Panc1 (cell line): ENCODE measurements around the gene CHRNE. TPM values are rescaled to one million over a fixed set of nuclear protein-coding genes. Genes with fewer than 3 reads are reported as not detected.
A peak's percentile ranks its signal among the peaks of the same experiment; 100 is the strongest.

Experiments
- ATAC-seq: fragments of 200-7000 bp; cut with Tn5 transposase; 2 replicates; pipeline ENCODE4 v1.9.1; 2020; ENCODE audit warnings: mild to moderate bottlenecking, moderate library complexity
- BruUV-seq: library from RNA; stranded (reverse); fragments of 400-500 nt; replicated peaks from 2 replicates; lab custom pipeline; 2021; lab: Mats Ljungman, UMichigan
- CTCF ChIA-PET: fragments of 300-600 bp; sonication (Branson Sonifier 250); formaldehyde crosslinking; loops from one replicate; lab custom pipeline; 2022; ENCODE audit warnings: antibody characterized with exemption; lab: Charles Lee
- POLR2A ChIA-PET: fragments of 300-600 bp; sonication (Branson Sonifier 250); formaldehyde crosslinking; loops from one replicate; lab custom pipeline; 2022; ENCODE audit warnings: antibody characterized with exemption; lab: Charles Lee
- DNase-seq: peaks from one replicate; pipeline ENCODE4 v3.0.0-alpha.2; 2010; ENCODE audit warnings: low read depth, low spot score
- H3K27ac ChIP-seq: 2 replicates; pipeline ENCODE4 v1.5.1; 2011; ENCODE audit warnings: mild to moderate bottlenecking, low read length, inconsistent platforms
- H3K27me3 ChIP-seq: fragments of 200-500 bp; sonication (Bioruptor generic); 2 replicates; pipeline ENCODE4 v1.6.0; 2014; ENCODE audit warnings: low read length, inconsistent platforms; ENCODE audit not compliant: control insufficient read depth, insufficient read depth
- H3K36me3 ChIP-seq: fragments of 200-500 bp; sonication (Bioruptor generic); 2 replicates; pipeline ENCODE4 v1.5.1; 2014; ENCODE audit warnings: inconsistent platforms, mild to moderate bottlenecking, low read length, moderate library complexity; ENCODE audit not compliant: control insufficient read depth, insufficient read depth
- H3K4me1 ChIP-seq: 2 replicates; pipeline ENCODE4 v1.5.1; 2011; ENCODE audit warnings: inconsistent platforms, mild to moderate bottlenecking, low read length, moderate library complexity; ENCODE audit not compliant: control insufficient read depth, insufficient read depth
- H3K4me3 ChIP-seq, 2 experiments: 2 replicates each; pipeline ENCODE4 v1.5.1; 2011 to 2012; ENCODE audit warnings: low read depth in 2 of 2, low read length in 2 of 2, mild to moderate bottlenecking in 2 of 2, inconsistent platforms in 1 of 2, moderate library complexity in 1 of 2
- H3K9me3 ChIP-seq: fragments of 200-500 bp; sonication (Bioruptor generic); 2 replicates; pipeline ENCODE4 v1.5.1; 2014; ENCODE audit warnings: low read depth, mild to moderate bottlenecking, inconsistent platforms, low read length, moderate library complexity; ENCODE audit not compliant: control insufficient read depth, insufficient read depth
- CTCF ChIP-seq: fragments of 450-650 bp; IDR thresholded peaks from 2 replicates; pipeline ENCODE4 v1.5.1; 2017; ENCODE audit warnings: mild to moderate bottlenecking
- POLR2AphosphoS5 ChIP-seq: IDR thresholded peaks from 2 replicates; pipeline ENCODE4 v1.6.1; 2012; ENCODE audit warnings: mild to moderate bottlenecking, low read depth, low read length, moderate library complexity
- REST ChIP-seq, 2 experiments: IDR thresholded peaks; 2 replicates each; pipeline ENCODE4 v1.6.1; 2011 to 2012; ENCODE audit warnings: low read depth in 2 of 2, control low read depth in 1 of 2, low read length in 1 of 2, mild to moderate bottlenecking in 1 of 2, moderate library complexity in 1 of 2; ENCODE audit not compliant: insufficient read depth in 1 of 2
- SIN3A ChIP-seq: IDR thresholded peaks from 2 replicates; pipeline ENCODE4 v1.6.1; 2012; ENCODE audit warnings: low read depth, mild to moderate bottlenecking, low read length, moderate library complexity, borderline replicate concordance; ENCODE audit not compliant: insufficient read depth
- TCF7L2 ChIP-seq: IDR thresholded peaks from 2 replicates; pipeline ENCODE4 v1.6.1; 2011; ENCODE audit warnings: mild to moderate bottlenecking, low read depth, low read length, inconsistent platforms
- in situ Hi-C: cut with HindIII; loops from 2 replicates; pipeline ENCODE4 v1.10.0; 2016; ENCODE audit warnings: low sequenced_read_pairs, low pct_unique_long_range_greater_than_20kb
- intact Hi-C: fragments of 100-400 bp; cut with micrococcal nuclease; formaldehyde crosslinking; loops from one replicate; pipeline ENCODE4 v1.10.0; 2022; ENCODE audit not compliant: unreplicated experiment
- total RNA-seq: library from RNA; stranded (reverse); gene quantifications from one replicate; pipeline ENCODE4 v1.2.1, GENCODE V29; 2021; ENCODE audit not compliant: unreplicated experiment

The CHRNE gene
- total RNA-seq, 1 experiment from 2014 or later: 0.13 TPM

GRCh38 chr17:4897198-4897687, 5.7 kb downstream of the CHRNE start:
- Histone ChIP-seq H3K27ac (no peak overlapping the region), H3K27me3 (no peaks in the 10 kb centered on the region), H3K4me1 (no peaks in the 10 kb centered on the region; the same call in 1 of the 2 replicates), H3K36me3 (no peaks in the 10 kb centered on the region), H3K4me3 (no peak overlapping the region), H3K9me3 (no peaks in the 10 kb centered on the region)
- CTCF ChIA-PET: no interaction called here
- DNase-seq: no peak
- BruUV-seq: no TSS peak
- ATAC-seq: no peak
- in situ Hi-C loops: no loop called here
- no peak for TF ChIP-seq TCF7L2
- no peak for TF ChIP-seq POLR2AphosphoS5
- no peak for TF ChIP-seq SIN3A
- no peak for TF ChIP-seq REST (IDR thresholded peaks at IDR 0.05; ENCODE audit: insufficient read depth in 1 of 2, low read depth in 2 of 2, low read length in 1 of 2)
- TF ChIP-seq CTCF: no peak
- POLR2A ChIA-PET: no interaction called here
- intact Hi-C loops: no loop called here

GRCh38 chr17:4896332-4897197, 6.3 kb downstream of the CHRNE start:
- Histone ChIP-seq H3K27me3 (no peaks in the 10 kb centered on the region), H3K9me3 (no peaks in the 10 kb centered on the region), H3K4me3 (no peak overlapping the region), H3K27ac (no peak overlapping the region), H3K36me3 (no peaks in the 10 kb centered on the region), H3K4me1 (no peaks in the 10 kb centered on the region; the same call in 1 of the 2 replicates)
- DNase-seq (no peak), ATAC-seq (no peak)
- BruUV-seq: no TSS peak
- in situ Hi-C loops: no loop called here
- ChIA-PET CTCF (interaction anchor here (0.6 kb wide), 1 partner anchor 11 kb away, joined by 7 read pairs; no protein-coding TSS in a partner anchor), POLR2A (no interaction called here)
- TF ChIP-seq POLR2AphosphoS5 (no peak), SIN3A (no peak), CTCF (0 out of 2 replicates have a peak, but pooled peaks have one; percentile 6)
- intact Hi-C loops: no loop called here
